BJ (cell line): Measurements from ENCODE around the gene PGGT1B. TPM values are rescaled to one million over a fixed set of nuclear protein-coding genes. Genes with fewer than 3 reads are reported as not detected.
A peak's percentile ranks its signal among the peaks of the same experiment; 100 is the strongest.

Experiments
- CTCF ChIA-PET: fragments of 350-600 bp; formaldehyde crosslinking; extraction: SDS; loops from one replicate; lab custom pipeline; 2021; ENCODE audit warnings: antibody characterized with exemption, inconsistent platforms; lab: Yijun Ruan, JAX
- POLR2A ChIA-PET: fragments of 300-600 bp; sonication (Branson Sonifier 250); formaldehyde crosslinking; extraction: SDS; loops from one replicate; lab custom pipeline; 2021; ENCODE audit warnings: antibody characterized with exemption; lab: Charles Lee
- DNase-seq: peaks from one replicate; pipeline ENCODE4 v3.0.0-alpha.2; 2011; ENCODE audit warnings: low read depth
- H3K27me3 ChIP-seq: 2 replicates; pipeline ENCODE4 v1.6.0; 2011; ENCODE audit warnings: low read length; ENCODE audit not compliant: control insufficient read depth, insufficient read depth
- H3K36me3 ChIP-seq: 2 replicates; pipeline ENCODE4 v1.5.1; 2011; ENCODE audit warnings: low read length; ENCODE audit not compliant: control insufficient read depth, insufficient read depth
- H3K4me3 ChIP-seq: 2 replicates; pipeline ENCODE4 v1.5.1; 2011; ENCODE audit warnings: low read depth, mild to moderate bottlenecking, control low read depth, low read length
- CTCF ChIP-seq: IDR thresholded peaks from 2 replicates; pipeline ENCODE4 v1.5.1; 2011; ENCODE audit warnings: low read depth, mild to moderate bottlenecking, control low read depth, inconsistent platforms, low read length, moderate library complexity; ENCODE audit not compliant: insufficient read depth
- polyA minus RNA-seq: library from RNA; depleted of rRNA, polyadenylated mRNA; stranded (reverse); fragments of >200 nt; gene quantifications from 2 replicates; pipeline ENCODE4 v1.2.3, GENCODE V29; 2011; rRNA and poly(A)+ RNA removed
- polyA plus RNA-seq: library from polyadenylated mRNA; depleted of rRNA; stranded (reverse); fragments of >200 nt; gene quantifications from 2 replicates; pipeline ENCODE4 v1.2.3, GENCODE V29; 2011; rRNA removed

Gene PGGT1B
- polyA plus RNA-seq (2.1 and 4.5 TPM in 2 replicates), polyA minus RNA-seq (13.0 and 15.2 TPM in 2 replicates)

- peak within 1 kb of the TSS; percentile 63 for H3K4me3 ChIP-seq
- ChIA-PET CTCF (interaction anchor here (1.1 to 1.6 kb wide), 4 partner anchors 9 to 16 kb away, joined by 3 to 7 read pairs (median 4); no protein-coding TSS in a partner anchor), POLR2A (interaction anchor here (0.6 kb wide), 1 partner anchor 150 kb away, joined by 3 read pairs; no protein-coding TSS in a partner anchor)
- TF ChIP-seq CTCF, result no peak
- no peaks in the 10 kb centered on the region for H3K36me3 ChIP-seq
- no peak for DNase-seq
- H3K27me3 ChIP-seq, result no peaks in the 10 kb centered on the region
Measured at GRCh38 chr5:115262321-115263077, at the start of gene PGGT1B. PGGT1B (minus strand) TSS chr5:115262877; CDS start chr5:115262851, 26 bp downstream.

- CTCF ChIA-PET, result interaction anchor here (0.6 to 5.7 kb wide), 13 partner anchors 9 to 348 kb away, joined by 3 to 24 read pairs (median 3); partner anchors contain the start of gene CCDC112
- TF ChIP-seq CTCF, result peak; percentile 50
- Histone ChIP-seq H3K4me3 (no peak overlapping the region), H3K36me3 (no peaks in the 10 kb centered on the region), H3K27me3 (no peaks in the 10 kb centered on the region)
- DNase-seq, result no peak
- POLR2A ChIA-PET, result no interaction called here
Measured at GRCh38 chr5:115309751-115310370, 47.2 kb upstream of the PGGT1B start.

- POLR2A ChIA-PET, result no interaction called here
- Histone ChIP-seq H3K36me3 (no peaks in the 10 kb centered on the region), H3K4me3 (no peak overlapping the region), H3K27me3 (no peaks in the 10 kb centered on the region)
- CTCF ChIA-PET, result interaction anchor here (0.6 to 5.7 kb wide), 9 partner anchors 8 to 282 kb away, joined by 3 to 24 read pairs (median 4); partner anchors contain the start of gene CCDC112
- no peak for DNase-seq
- TF ChIP-seq CTCF, result no peak
Measured at GRCh38 chr5:115308815-115309214, 46.1 kb upstream of the PGGT1B start.

- ChIA-PET CTCF (interaction anchor here (1.6 kb wide), 1 partner anchor 268 kb away, joined by 4 read pairs; no protein-coding TSS in a partner anchor), POLR2A (no interaction called here)
- no peak for TF ChIP-seq CTCF
- no peaks in the 10 kb centered on the region for H3K27me3 ChIP-seq
- DNase-seq, result no peak
- no peaks in the 10 kb centered on the region for H3K36me3 ChIP-seq
- no peak overlapping the region for H3K4me3 ChIP-seq
Measured at GRCh38 chr5:115306011-115306536, 43.4 kb upstream of the PGGT1B start.

GRCh38 chr5:115304496-115304895 is 41.8 kb upstream of the PGGT1B start:
- no peak for DNase-seq
- no peak for TF ChIP-seq CTCF
- CTCF ChIA-PET, result interaction anchor here (1.6 kb wide), 1 partner anchor 270 kb away, joined by 4 read pairs; no protein-coding TSS in a partner anchor
- POLR2A ChIA-PET, result no interaction called here
- Histone ChIP-seq H3K36me3 (no peaks in the 10 kb centered on the region), H3K4me3 (no peak overlapping the region), H3K27me3 (no peaks in the 10 kb centered on the region)
